Esophagus muscularis mucosa (tissue), 4 donors: ENCODE measurements around the gene FGFR2.

Experiments
- CTCF ChIP-seq, 3 experiments: fragments of 200-600 bp in 2 of 3; fragments of 450-650 bp in 1 of 3; sonication (generic) in 2 of 3; IDR thresholded peaks; one replicate each; pipeline ENCODE4 v1.5.1; 2017 to 2019; ENCODE audit warnings: antibody characterized with exemption in 3 of 3, mild to moderate bottlenecking in 2 of 3, moderate library complexity in 1 of 3
- EP300 ChIP-seq: sonication (generic); formaldehyde crosslinking; IDR thresholded peaks from one replicate; pipeline ENCODE4 v1.6.1; 2017; ENCODE audit warnings: antibody characterized with exemption
- POLR2A ChIP-seq: fragments of 450-650 bp; IDR thresholded peaks from one replicate; pipeline ENCODE4 v1.6.1; 2017; ENCODE audit warnings: antibody characterized with exemption, moderate library complexity, mild to moderate bottlenecking, low read depth
- POLR2AphosphoS5 ChIP-seq, 2 donors: sonication (generic); formaldehyde crosslinking; IDR thresholded peaks; one replicate each; pipeline ENCODE4 v1.6.1; 2017; ENCODE audit warnings: antibody characterized with exemption in 2 of 2

- TF ChIP-seq CTCF (IDR thresholded peaks at IDR 0.05) (no peak), POLR2A (no peak), POLR2AphosphoS5 (IDR thresholded peaks at IDR 0.05) (no peak), EP300 (no peak)
Measured at GRCh38 chr10:121461307-121461706, 136.9 kb downstream of the FGFR2 start.
